Stimulated activated CD4-positive, alpha-beta T cell treated with anti-CD3 and anti-CD28 coated beads, Interleukin-15, amount 100 ng/mL, for 48 hours (primary cell): ENCODE data around the gene PCDHGA1.

ENCODE experiments used
- DNase-seq, 2 donors: peaks; one replicate each; pipeline ENCODE4 v3.0.0-alpha.2; 2020; ENCODE audit warnings: low read depth in 2 of 2

Gene PCDHGA1

DNA sequence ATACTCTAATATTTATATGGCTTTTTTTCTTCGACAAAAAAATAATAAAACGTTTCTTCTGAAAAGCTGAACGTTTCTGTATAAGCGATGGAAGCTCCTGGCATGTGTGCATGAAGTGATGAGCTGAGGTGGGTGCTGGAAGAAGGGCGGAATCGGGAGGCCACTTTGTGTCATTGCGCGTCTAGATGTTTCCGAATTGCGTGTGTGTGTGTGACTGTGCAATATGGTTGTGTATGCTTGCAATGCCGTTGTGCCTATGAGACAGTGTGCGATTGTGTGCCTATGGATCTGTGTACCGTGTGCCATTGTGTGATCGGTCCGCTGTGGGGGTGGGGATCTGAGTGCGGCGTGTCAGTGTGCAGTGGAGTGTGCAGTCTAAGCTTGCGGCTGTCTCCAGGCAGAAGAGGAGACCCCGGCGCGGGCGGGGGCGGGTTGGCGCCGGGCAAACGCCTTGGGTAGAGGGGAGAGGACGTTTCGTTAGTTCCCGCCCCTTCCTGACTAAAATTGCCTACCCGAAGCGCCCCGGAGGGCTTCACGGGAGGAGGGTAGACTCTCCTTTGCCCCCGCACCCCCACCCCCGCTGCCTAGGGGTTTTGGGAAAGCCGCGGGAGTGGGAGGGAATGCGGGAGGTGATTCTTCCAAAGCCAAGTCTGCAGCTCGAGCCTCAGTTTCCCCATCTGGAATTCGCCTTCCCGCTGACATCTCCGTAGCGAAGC lies 182.8 kb downstream of the PCDHGA1 start:
- peak in 1 of 2 donors; percentile 38 for DNase-seq

DNA sequence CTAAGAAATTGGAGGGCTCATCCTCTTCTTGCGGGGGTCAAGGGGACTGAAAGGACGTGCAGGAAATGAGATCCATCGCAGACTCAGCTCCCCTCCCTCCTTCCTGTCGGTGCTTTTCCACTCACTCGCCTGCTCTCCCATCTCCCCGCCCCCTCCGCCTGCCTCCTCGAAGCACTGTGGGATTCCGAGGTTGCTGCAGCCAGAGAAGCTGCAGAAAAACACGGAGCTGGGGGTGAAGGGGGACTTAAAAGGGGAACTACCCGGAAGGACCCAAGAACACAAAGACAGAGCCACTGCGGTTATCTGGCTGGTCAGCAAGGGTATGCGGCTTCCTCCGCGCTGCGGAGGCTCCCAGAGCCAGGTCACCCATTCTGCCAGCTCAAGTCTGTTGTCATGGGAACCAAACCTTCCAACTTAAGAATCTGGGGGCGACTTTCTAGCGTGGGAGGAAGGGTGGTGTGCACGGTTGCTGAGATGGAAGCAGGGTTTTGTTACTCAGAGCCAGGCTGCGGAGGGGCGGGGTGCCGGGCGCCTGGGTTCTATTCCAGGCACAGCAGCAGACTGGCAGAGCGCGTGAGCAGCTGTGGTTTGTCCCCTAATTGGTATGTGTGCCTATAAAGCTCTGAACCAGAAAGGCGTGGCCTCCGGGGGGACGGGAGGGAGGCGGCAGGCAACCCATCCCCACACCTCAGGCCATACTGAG lies 183.5 kb downstream of the PCDHGA1 start:
- peak; percentile 51 to 59 for DNase-seq

DNA sequence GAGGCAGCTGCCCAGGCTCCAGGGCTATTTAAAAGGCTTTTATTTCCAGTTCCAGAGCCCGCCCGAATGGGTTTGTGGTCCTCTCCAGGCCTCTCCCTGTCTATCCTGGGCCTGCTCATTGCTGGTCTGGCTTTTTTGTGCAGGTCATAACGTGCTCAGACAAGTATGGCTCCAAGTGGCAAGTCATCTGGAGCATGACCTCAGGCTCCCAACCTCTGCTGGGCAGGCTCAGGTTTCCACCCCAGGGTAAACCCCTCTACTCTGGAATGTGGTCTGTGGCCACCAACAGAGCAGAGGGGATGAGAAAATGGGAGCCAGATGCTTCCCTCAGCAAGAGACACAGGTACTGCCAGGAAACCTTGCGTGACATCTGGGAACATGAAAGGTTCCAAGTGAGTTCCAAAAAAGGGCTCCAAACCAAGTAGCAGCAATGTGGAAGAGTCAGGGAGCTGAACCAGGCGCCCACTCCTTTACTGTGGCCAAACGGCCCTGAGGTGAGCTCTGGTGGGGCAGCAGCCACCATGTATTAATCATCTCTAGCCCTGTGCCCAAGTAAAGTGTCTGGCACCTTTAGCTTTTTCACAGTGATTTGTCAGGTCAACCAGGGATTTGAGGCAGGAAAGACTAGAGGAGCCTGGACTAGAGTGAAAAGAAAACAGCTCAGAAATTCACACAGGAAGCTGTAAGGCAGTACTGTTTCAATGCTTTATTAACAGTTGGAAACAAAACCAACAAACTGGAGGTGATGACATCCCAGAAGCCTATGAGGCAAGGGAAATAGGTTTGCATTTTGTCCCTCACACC lies 184.2 kb downstream of the PCDHGA1 start:
- DNase-seq: no peak

DNA sequence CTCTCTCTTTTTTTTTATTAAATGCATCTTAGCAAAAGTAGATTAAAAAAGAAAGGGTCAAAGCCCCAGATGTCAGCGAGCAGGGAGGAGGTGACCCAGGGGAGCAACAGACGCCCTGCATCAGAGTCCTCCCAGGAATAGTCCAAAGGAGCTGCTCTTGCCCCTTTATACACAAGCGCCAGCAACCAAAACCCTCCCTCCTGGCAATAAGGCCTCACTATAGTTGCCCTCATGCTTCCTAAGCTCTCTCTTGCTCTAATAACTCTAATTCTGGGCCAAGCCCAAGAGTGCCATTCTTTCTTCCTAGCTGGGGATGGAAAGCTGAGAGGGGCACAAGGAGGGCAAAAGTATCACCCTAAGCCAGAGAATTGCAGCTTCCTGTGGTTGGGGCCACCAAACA lies 184.8 kb downstream of the PCDHGA1 start:
- DNase-seq: no peak

DNA sequence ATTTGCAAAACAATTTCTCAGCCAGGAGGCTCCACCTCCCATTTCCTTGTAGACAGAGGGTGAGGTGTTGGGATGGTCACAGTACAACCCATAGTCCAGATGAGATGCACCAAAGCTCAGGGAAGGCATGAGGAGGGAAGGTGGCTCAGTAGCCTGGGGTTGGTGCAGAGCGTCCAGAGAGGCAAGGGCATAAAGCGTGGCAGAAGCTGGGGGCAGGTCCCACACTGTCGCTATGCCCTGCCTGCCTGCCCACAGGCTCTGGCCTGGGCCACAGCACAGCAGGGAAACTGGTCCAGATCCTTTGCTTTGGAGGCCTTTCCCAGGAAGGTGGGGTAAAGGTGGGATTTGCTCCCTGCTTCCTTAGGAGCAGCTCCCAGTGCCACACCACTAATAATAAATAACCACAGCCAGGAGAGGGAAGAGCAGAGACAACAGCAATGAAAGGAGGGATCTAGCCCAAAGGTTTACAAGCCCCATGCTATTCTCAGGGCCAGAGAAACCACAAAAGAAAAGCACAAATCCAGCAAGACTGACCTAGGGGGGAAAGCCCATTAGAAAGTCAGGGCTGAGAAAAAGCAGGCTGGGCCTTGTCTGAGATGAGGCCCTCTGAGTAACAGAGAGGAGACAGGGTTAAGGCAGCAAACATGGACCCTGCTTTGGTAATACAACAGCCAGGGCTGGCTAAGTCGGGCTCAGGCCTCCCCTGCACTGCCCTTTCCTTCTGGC lies 185.8 kb downstream of the PCDHGA1 start:
- no peak for DNase-seq

DNA sequence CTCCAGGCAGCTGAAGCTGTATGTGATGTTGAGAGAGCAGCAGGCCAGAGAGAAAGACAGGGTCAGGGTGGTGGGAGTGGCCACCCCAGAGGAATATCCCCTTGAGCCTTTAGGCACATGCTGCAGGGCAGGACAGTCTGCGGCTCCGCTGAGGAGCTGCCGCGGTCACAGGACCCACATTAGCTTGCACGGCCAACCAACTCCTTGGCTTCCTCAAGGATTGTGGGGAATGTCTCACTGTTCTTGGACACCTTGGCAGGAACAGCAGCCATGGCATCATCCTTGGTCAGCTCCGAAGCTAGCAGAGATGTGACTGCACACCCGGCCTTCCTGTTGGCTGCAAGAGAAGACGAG lies 186.3 kb downstream of the PCDHGA1 start:
- no peak for DNase-seq

DNA sequence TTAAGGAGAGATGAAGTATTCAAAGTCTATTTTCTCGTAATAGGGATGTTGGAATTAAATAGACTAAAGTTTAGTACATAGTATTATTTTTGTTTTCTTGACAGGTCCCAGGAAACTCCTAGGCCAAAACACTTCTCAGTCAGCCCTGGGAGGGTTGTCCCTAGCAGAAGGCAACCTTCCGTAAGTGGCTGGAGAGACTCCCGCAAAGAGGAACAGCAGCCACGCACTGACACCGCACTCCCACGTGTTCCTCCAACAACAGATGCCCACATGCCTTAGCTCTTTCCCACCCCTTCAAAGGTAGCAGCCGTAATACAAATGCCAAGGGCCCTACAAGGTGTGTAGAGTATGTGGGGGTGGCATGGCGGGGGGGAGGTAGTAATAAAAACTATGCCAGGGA lies 187.0 kb downstream of the PCDHGA1 start:
- DNase-seq: no peak

DNA sequence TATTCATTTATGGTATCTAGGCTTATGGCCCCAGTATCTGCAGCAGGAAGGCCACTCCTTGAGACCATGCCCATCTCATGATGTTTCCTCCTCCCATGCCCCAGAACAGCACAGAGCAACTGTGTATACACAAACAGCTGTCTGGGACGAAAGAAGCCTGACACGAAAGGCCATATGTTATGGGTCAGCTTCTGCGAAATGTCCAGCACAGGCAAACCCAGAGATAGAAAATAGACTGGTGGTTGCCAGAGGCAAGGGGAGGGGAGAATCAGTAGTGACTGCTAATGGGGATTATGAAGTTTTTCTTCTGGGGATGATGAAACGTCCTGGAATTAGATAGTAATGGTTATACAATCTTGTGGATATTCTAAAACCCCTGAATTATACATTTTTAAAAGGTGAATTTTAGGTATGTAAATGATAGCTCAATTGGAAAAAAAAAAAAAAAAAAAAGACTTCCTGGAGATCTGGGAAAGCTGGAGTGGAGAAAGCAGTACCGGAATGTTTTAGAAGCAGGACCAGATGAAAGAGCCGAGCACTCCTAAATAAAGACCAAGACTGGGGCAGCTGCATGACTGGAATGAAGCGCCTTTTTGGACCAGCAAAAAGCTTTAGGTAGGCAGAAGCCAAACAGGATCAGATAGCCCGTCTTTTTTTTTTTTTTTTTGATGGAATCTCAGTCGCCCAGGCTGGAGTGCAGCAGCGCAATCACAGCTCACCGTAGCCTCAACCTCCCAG lies 187.7 kb downstream of the PCDHGA1 start:
- DNase-seq: no peak

DNA sequence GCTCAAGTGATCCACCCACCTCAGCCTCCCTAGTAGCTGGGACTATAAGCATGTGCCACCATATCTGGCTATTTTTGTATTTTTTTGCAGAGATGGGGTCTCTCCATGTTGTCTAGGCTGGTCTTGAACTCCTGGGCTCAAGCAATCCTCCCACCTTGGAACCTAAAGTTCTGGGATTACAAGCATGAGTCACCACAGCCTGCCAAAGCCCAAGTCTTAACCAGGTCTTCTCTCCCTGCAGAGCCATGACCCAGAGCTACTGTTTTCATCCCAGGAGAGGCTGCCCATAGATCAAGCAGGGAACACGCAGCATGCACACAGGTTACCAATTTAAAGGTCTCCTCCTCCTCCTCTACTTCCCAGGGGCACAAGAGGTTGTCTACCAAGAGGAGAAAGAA lies 188.3 kb downstream of the PCDHGA1 start:
- DNase-seq: no peak

DNA sequence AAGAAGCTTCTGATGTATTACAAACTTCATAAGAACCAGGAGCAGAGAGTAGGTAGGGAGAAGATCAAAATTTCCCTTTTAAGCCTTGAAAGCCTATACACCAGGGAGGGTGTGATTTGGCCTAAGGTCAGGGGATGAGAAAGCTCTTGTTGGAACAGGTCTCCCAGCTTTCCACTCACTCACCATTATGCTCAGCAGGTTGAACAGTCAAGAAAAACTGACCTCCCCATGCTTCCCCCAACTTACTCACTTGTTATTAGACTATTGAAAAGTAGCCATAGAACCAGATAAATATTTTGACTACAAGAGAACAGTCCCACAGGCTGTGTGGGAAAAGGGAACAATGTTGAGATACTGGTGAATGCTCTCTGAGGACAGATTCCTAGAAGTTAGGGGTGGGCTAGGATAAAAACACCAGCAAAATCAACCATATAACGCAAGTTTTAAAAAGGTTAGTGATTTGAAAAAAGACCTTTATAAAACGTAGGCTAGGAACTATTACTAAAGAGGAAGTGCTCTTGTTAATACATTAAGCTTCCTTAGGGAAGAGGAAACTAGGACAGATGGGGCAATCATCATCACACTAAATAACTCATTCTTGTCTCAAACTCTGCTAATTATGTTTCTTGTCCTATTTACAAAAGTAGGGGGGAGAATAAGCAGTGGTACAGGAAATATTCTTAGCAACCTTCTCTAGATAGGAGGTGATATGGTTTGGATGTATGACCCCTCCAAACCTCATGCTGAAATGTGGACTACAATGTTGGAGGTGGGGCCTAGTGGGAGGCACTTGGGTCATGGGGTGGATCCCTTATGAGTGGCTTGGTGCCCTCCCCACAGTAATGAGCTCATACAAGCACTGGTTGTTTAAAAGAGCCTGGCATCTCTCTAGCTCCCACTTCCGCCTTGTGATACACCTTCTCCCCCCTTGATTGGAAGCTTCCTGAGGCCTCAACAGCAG lies 189.6 kb downstream of the PCDHGA1 start:
- DNase-seq: no peak

DNA sequence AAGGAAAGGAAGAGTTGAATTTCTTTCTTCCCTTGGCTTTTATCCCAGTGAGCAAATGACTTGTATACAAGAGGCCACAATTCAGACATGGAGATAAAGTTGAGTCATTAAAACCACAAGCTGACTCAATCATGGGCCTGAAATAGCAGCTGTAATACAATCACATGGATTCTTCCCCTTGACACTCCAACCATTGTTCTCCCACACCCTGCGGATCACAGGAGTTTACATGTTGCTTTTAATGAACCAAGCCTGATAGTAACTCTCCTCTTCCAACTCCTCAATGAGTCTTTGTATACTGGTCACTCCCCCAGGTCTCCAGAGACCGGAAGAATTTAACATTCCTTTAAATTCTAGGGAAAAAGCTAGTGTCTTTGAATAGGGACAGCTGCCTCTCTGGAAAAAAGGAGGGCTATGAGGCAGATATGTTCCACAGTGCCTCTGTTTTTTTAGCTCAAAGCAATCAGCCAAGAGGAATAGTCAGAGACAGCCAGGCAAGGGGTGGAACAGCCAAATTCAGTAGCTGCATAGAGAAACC lies 191.0 kb downstream of the PCDHGA1 start:
- no peak for DNase-seq

DNA sequence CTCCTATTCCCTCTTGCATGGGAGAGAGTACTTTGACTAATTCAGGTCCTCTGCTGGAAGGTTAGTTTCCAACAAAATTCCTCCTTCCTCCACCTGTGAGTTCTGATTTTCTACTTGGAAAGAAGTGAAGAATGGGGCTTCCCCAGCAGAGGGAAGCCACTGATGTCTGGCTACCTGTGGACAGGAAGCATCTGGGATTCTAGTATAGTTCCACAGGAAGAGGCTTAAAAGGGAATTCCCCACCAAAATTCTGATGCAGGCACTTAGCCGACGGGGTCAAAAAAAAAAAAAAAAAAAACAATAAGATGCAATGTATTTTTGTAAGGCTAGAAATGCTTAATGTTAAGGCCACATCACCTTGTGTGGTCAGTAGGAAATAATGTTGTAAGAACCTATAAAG lies 192.0 kb downstream of the PCDHGA1 start:
- DNase-seq: no peak

DNA sequence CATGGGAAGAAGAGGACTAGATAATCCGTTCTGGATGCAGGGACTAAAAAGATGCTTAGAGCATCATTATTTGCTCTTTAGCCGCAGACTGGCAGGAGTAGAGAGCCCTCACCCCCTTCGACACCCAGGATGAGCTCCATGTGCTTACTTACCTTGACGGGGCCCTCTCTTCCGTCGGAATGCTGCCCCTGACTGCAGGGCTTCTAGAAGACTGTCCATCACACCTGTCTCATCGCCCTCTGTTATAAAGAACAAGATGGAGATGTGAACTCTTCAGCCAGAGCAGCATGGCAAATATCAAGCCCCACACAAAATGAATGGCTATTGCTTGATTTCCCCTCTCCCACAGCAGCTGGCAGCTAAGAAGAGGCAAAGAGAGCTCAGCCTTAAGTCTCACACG lies 193.7 kb downstream of the PCDHGA1 start:
- DNase-seq: no peak

DNA sequence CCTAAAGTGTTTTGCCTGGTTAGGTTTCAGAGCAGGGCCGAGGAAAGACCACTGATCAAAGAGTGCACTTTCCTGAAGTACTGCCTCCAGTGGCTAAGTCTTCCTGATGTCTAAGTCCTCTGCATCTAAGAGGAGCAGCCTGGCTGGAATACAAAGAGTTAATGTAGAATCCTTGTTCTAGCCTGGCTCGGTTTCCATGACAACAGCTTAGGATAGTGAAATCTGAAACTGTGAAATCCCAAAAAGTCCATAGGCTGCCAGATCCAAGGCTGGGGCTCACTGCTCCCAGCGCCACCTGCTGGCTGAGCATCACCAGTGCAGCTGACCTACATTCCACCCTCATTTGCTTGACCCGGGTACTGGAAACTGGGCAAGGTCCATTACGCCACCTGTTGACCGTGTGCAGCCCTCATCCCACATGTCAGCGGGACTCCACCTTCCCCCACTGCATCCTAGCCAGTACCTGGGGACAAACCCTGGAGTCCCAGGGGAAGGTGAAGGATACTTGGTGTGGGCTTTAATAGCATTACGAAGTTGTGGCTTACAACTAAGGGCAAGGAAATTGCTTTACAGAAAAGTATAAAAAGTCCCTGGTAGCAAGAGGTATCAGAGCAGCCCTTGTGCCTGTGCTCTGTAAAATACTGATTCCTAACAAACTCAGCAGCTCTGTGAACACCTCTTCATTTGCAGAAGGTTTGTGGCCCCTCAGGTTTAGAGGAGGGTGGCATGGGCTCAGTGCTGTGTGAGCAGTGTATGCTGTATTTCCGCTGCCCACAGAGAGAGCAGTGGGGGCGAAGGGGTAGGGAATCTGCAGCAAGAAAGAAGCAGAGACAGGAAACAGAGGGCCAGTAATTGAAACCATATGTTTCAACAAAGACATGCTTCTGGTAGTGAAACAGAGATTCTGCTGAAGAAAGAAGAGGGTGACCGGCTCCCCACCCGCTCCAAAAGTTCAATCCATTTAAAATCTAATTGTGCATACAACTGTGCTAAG lies 194.6 kb downstream of the PCDHGA1 start:
- no peak for DNase-seq

DNA sequence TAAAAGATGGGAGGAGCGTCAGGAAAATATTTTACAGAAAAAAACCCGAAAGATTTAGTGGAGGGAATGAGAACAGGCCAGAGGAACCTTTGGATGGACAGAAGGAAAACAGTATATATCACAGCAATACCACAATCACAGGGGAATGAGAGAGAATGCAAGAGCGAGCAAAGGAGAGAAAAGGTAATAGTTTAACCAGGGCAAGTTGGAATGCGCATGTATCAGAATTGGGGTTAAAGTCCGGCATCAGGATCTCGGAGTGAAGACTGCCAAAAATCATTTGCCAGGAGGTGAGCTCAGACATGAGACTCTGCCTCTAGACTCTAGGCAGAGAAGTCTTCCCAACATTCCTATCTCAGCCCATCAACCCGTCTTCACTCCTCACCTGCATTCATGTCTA lies 195.3 kb downstream of the PCDHGA1 start:
- no peak for DNase-seq

DNA sequence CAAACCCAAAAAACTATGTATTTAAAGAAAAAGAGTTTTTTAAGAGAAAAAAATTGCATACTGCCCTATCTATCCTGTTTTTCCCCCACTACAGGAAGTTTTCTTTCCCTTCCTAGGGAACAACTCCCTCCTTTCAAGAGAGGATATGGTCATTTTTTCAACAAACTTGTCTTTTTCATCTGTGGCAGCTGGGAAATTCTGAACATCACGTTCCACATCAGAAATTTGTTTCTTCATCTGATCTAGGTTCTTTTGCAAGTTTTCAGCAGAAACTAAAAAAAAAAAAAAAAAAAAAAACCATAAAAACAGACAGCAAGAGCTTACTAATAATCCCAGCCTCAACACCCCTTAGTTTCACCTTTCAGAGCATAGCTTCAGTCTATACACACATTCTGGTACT lies 197.1 kb downstream of the PCDHGA1 start:
- DNase-seq: no peak

DNA sequence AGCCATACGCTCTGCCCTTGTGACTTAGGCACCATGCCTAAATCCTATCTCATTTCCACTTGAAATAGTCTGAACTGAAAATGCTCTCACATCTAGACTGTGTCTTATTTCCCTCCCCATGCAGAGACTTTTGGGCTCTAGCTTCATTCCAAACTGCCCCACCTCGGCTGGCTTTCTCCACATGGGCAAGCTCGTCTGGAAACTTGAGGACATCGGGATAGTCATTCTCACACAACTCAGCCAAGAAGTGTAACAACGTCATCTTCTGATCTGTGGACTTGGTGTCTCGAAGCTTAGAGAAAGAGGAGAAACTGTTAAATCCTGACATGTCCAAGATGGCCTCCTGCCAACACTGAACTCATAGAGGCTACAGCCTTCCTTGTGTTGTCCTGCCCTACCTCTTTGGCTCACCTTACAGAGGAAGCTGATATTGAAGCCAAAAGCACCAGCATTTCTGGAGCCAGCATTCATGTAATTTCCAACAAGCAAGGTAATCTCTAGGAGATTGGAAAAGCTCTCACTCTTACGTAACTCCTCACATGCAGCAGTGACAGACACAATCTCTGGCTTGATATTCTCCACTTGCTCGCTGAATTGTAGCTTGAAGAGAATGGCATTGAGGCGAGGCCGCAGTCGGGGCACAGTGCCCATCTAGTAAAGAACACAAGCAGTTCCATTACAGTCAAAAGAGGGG lies 198.1 kb downstream of the PCDHGA1 start:
- DNase-seq: no peak

DNA sequence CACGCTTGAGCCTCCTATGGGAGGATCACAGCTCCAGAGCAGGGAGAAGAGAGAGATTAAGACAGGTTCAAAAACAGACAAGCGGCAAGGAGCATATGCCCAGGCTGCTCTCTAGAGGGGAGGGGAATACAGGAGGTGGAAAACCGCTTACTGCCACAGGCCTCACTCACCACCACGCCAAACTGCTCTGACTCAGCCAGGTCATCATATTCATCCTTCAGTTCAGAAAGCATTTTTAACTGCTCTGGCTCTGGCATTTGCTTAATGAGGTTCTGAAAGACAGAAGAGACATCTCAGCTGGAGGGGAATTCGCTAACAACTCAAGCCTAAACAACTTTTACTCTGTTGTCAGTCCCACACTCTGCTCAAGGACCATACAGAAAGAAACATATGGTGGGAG lies 198.7 kb downstream of the PCDHGA1 start:
- no peak for DNase-seq
